ENCODE results near the gene SPG7. TPM values are rescaled to one million over a fixed set of nuclear protein-coding genes. Genes with fewer than 3 reads are reported as not detected.

The SPG7 gene
- total and polyA plus RNA-seq, 5 experiments from 2014 or later = 44.8 to 169 (median 58.2) TPM

DNA sequence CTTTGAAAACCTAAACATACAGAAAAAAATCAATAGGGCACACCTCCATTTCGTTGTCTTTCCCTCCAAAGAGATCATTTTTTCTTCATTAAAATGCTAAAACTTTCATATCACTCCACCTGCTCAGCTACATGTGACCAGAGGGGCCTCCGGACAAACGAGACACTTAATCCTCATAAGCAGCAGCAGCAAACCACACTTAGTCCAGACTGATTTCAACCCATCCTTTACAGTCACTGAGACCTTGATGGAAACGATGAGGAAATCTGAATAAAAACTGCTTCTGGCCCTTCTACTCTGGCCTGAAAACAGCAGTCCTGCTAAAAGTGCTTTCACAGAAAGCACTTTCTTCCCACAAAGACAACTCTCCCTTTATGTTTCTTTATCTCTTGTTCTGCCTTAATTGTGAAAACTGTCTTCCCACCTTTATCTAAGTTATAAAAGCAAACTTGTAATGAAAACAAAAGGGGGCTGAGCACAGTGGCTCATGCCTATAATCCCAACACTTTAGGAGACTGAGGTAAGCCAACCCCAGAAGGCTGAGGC is 22.4 kb upstream of the SPG7 start:
- Mint-ChIP-seq H3K27me3 (no peaks in the 10 kb centered on the region), H3K9me3 (no peaks in the 10 kb centered on the region), H3K4me3 (peak overlapping the region; percentile 73 to 94 (median 89)), H3K27ac (peak overlapping the region; percentile 87 to 99 (median 96)), H3K36me3 (peaks cover 0 to 24% (median 2%) of the 10 kb centered on the region in 3 donors), H3K4me1 (peaks cover 56 to 86% (median 81%) of the 10 kb centered on the region in 4 donors)
- ATAC-seq = no peak
- DNase-seq = no peak
- POLR2A ChIA-PET = interaction anchor here (0.7 to 6.5 kb wide), 13 partner anchors 9 to 128 kb away, joined by 3 to 60 read pairs (median 4); partner anchors contain the start of gene SPG7

DNA sequence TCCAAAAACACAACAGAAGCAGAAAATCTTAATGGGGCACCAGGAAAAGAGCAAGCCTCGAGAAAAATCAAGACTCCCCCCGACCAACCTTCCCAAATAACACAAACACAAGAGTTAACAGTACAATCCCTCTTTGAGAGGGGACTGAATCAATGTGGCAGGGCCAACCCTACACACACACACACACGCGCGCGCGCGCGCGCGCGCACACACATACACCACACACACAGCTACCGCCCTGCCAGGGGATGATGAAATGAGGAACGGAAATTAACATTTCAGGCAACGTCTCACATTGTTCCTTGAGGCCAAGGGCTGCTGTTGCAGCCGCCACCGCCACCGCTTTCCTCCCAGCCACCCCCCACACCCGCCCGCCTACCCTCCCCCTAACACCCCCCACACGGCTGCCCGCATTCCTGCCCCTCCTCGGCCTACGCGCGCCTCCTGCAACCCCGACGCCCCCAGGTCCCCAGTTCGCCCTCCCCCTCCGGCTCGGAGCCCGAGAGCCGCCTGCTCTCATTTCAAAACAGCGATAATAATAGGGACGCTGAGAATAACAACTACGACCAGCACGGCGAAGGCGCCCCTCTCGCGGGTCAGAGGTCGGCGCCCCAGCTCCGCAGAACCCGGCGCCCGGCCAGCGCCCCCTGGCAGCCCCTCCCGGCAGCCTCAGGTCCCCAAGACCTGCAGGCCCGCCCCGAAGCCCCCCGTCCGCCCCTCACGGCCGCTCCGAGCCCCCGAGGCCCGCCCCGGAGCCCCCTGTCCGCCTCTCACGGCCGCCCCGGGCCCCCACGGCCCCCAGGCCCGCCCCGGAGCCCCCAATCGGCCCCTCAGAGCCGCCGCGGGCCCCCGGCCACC is 18.9 kb upstream of the SPG7 start:
- peak overlapping the region; percentile 94 to 99 (median 97) for H3K27ac Mint-ChIP-seq
- no peaks in the 10 kb centered on the region for H3K27me3 Mint-ChIP-seq
- POLR2A ChIA-PET = interaction anchor here (0.6 to 5.0 kb wide), 36 partner anchors 9 to 242 kb away, joined by 3 to 74 read pairs (median 5); partner anchors contain the start of gene SPG7
- ATAC-seq (peak; percentile 41 to 51), DNase-seq (peak; percentile 76 to 96 (median 81))
- no peaks in the 10 kb centered on the region for H3K9me3 Mint-ChIP-seq
- peaks cover 38 to 80% (median 73%) of the 10 kb centered on the region in 4 donors for H3K4me1 Mint-ChIP-seq
- peak overlapping the region; percentile 85 to 97 (median 94) for H3K4me3 Mint-ChIP-seq
- H3K36me3 Mint-ChIP-seq = peaks cover 0 to 14% (median 2%) of the 10 kb centered on the region in 3 donors

GRCh38 chr16:89489898-89490438 is 18.2 kb upstream of the SPG7 start:
- peak in 1 of 10 donors; percentile 29 for DNase-seq

GRCh38 chr16:89490439-89491237 is 17.6 kb upstream of the SPG7 start, which contains the start of gene ANKRD11:
ANKRD11 (minus strand) TSS chr16:89490561; CDS start chr16:89317019, 173,542 bp downstream.
- peak; percentile 82 to 86 for ATAC-seq
- Mint-ChIP-seq H3K27ac (peak within 1 kb of the TSS; percentile 94 to 99 (median 97)), H3K9me3 (no peaks in the 10 kb centered on the region), H3K27me3 (no peaks in the 10 kb centered on the region), H3K4me3 (peak within 1 kb of the TSS; percentile 92 to 97 (median 94)), H3K36me3 (peaks cover 0 to 17% (median 2%) of the 10 kb centered on the region in 3 donors), H3K4me1 (peaks cover 29 to 67% (median 62%) of the 10 kb centered on the region in 4 donors)
- peak; percentile 92 to 100 (median 98) for DNase-seq
- POLR2A ChIA-PET = interaction anchor here (0.6 to 5.0 kb wide), 13 partner anchors 10 to 243 kb away, joined by 3 to 74 read pairs (median 6); partner anchors contain the start of gene SPG7

More at GRCh38 chr16:89489898-89490438, 18.2 kb upstream of the SPG7 start:
- ATAC-seq = no peak
- Mint-ChIP-seq H3K27ac (peak overlapping the region in 1 of 10 donors; percentile 90), H3K4me1 (peaks cover 34 to 73% (median 69%) of the 10 kb centered on the region in 4 donors), H3K27me3 (no peaks in the 10 kb centered on the region), H3K4me3 (peak overlapping the region in 2 of 10 donors; percentile 38 to 92), H3K36me3 (peaks cover 0 to 14% (median 2%) of the 10 kb centered on the region in 3 donors), H3K9me3 (no peaks in the 10 kb centered on the region)
- POLR2A ChIA-PET = interaction anchor here (0.6 to 5.0 kb wide), 24 partner anchors 13 to 243 kb away, joined by 3 to 74 read pairs (median 6); partner anchors contain the start of gene SPG7

DNA sequence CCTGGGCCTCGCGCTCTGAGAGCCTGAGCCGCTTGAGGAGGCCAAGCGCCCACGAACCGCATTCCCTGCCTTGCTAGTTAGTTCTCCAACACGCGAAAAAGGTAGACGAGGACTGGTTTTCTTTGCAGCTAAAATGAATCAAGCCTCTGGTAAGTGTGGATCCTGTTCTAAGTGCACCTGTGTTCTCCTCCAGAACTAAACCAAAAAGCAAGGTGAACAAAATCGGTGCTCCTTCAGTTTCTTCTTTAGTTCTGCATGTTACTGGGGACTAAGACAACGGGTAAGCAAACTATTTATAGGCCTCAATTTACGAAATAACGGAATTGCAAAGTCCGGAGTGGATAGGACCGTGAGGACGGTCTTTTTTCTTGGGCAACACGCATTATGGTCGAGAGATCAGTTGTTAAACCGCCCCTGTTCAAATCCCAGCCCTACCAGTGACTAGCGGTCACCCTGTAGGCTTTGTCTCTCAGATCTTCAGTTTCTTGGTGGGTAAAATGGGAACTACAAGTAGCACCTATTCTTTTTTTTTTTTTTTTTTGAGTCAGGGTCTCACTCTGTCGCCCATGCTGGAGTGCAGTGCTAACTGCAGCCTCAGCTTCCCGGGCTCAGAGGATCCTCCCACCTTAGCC is 16.8 kb upstream of the SPG7 start:
- Mint-ChIP-seq H3K36me3 (peaks cover 0 to 14% (median 1%) of the 10 kb centered on the region in 3 donors), H3K4me3 (peak overlapping the region; percentile 81 to 95 (median 90)), H3K27ac (peak overlapping the region; percentile 85 to 98 (median 92)), H3K27me3 (no peaks in the 10 kb centered on the region), H3K4me1 (peaks cover 22 to 59% (median 55%) of the 10 kb centered on the region in 4 donors), H3K9me3 (no peaks in the 10 kb centered on the region)
- DNase-seq (peak in 1 of 10 donors; percentile 21), ATAC-seq (no peak)
- POLR2A ChIA-PET = interaction anchor here (0.6 to 5.0 kb wide), 10 partner anchors 10 to 244 kb away, joined by 3 to 74 read pairs (median 6); partner anchors contain the start of gene SPG7

DNA sequence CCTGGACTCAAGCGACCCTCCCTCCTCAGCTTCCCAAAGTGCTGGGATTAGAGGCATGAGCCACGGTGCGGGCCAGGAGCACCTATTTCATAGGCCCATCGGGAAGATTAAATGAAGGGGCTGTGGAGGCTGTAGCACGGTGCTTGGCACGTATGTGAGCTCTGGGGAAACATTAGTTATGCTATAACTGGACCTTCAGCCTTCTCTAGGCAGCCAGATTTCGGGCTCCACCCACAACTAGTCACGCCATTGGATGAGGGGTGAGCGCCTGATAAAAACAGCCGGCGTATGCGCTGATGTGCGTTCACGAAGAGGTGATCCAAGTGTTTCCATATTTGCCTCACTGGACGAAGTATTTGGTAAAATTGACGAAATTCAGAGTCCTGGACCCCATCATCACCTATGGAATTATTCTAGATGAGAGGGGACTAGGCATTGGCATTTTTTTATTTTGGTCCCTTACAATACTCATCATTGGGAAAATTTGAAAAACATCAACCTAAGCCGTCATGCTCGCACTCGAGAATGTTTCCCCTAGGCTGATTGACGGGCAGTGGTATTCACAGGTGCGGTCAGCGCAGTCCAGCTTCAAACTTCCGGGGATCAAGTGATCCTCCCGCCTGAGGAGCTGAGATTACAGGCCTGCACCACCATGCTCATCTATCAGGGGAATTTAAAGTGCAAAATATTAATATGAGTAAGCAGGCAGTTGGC is 16.1 kb upstream of the SPG7 start:
- Mint-ChIP-seq H3K4me1 (peaks cover 19 to 52% (median 49%) of the 10 kb centered on the region in 4 donors), H3K27ac (peak overlapping the region in 9 of 10 donors; percentile 65 to 98 (median 90)), H3K9me3 (no peaks in the 10 kb centered on the region), H3K36me3 (peaks cover 0 to 12% (median 0%) of the 10 kb centered on the region in 3 donors), H3K27me3 (no peaks in the 10 kb centered on the region), H3K4me3 (peak overlapping the region; percentile 81 to 95 (median 90))
- POLR2A ChIA-PET = interaction anchor here (0.6 to 5.0 kb wide), 5 partner anchors 14 to 245 kb away, joined by 3 to 74 read pairs (median 6); partner anchors contain the start of gene SPG7
- ATAC-seq = no peak
- DNase-seq = no peak

- Mint-ChIP-seq H3K4me1 (peaks cover 13 to 36% (median 34%) of the 10 kb centered on the region in 4 donors), H3K36me3 (peaks cover 0 to 13% (median 0%) of the 10 kb centered on the region in 3 donors), H3K4me3 (peak overlapping the region in 3 of 10 donors; percentile 12 to 67 (median 39)), H3K27ac (peak overlapping the region in 6 of 10 donors; percentile 14 to 82 (median 52)), H3K9me3 (no peaks in the 10 kb centered on the region), H3K27me3 (no peaks in the 10 kb centered on the region)
- ATAC-seq (no peak), DNase-seq (no peak)
- POLR2A ChIA-PET = interaction anchor here (0.6 to 2.1 kb wide), 2 partner anchors 11 to 38 kb away, joined by 3 to 6 read pairs; no protein-coding TSS in a partner anchor
Observed at GRCh38 chr16:89493776-89494175, 14.4 kb upstream of the SPG7 start.

GRCh38 chr16:89495121-89495520 is 13.1 kb upstream of the SPG7 start:
- Mint-ChIP-seq H3K4me3 (no peak overlapping the region), H3K9me3 (no peaks in the 10 kb centered on the region), H3K4me1 (peaks cover 9 to 31% (median 30%) of the 10 kb centered on the region in 4 donors), H3K27me3 (no peaks in the 10 kb centered on the region), H3K27ac (peak overlapping the region in 4 of 10 donors; percentile 25 to 82 (median 36)), H3K36me3 (peaks cover 0 to 16% (median 0%) of the 10 kb centered on the region in 3 donors)
- ATAC-seq (no peak), DNase-seq (no peak)
- POLR2A ChIA-PET = interaction anchor here (0.6 to 2.1 kb wide), 4 partner anchors 8 to 31 kb away, joined by 4 to 8 read pairs (median 7); no protein-coding TSS in a partner anchor

DNA sequence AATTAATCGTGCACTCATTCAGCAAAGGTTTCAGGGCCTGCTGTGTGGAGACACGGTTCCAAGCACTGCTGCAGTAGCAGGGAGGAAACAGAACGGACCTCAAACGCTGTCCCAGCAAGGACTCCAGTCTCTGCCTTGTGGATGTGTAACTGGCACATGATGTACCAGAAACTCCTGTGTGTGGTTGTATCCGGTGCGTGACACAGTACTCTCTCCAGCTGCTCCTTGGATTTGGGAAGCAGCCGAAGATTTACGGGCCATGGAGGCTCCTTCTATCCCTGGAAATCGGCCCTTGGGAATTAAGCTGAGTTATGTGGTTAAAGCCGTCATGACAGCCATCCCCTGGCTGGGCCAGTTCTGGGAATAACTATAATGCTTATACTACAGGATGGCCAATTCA is 9.4 kb upstream of the SPG7 start:
- DNase-seq = no peak
- ATAC-seq = no peak
- Mint-ChIP-seq H3K9me3 (no peaks in the 10 kb centered on the region), H3K4me3 (no peak overlapping the region), H3K27me3 (no peaks in the 10 kb centered on the region), H3K4me1 (peaks cover under 1 to 6% (median 5%) of the 10 kb centered on the region in 4 donors), H3K27ac (peak overlapping the region in 2 of 10 donors; percentile 33 to 59), H3K36me3 (peaks cover 0 to 9% (median 0%) of the 10 kb centered on the region in 3 donors)
- POLR2A ChIA-PET = interaction anchor here (1.2 kb wide), 1 partner anchor 158 kb away, joined by 5 read pairs; the partner anchor contains the start of genes CHMP1A and SPATA33

DNA sequence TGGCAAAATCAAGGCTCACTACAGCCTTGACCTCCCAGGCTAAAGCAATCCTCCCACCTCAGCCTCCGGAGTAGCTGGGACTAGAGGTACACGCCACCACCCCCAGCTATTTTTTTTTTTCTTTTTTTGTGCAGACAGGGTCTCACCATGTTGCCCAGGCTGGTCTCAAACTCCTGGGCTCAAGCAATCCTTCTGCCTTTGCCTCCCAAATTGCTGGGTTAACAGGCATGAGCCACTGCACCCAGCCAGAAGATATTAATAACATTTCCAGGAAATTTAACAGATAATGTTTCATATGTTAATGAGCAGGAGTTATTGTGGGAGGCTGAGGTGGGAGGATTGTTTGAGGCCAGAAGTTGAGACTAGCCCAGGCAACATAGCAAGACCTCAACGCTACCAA is 8.4 kb upstream of the SPG7 start:
- peaks cover 0 to 9% (median 3%) of the 10 kb centered on the region in 4 donors for H3K4me1 Mint-ChIP-seq
- H3K27me3 Mint-ChIP-seq = no peaks in the 10 kb centered on the region
- no peak overlapping the region for H3K4me3 Mint-ChIP-seq
- H3K27ac Mint-ChIP-seq = no peak overlapping the region
- DNase-seq (no peak), ATAC-seq (no peak)
- POLR2A ChIA-PET = interaction anchor here (0.7 kb wide), 1 partner anchor 92 kb away, joined by 3 read pairs; no protein-coding TSS in a partner anchor
- peaks cover 0 to 7% (median 0%) of the 10 kb centered on the region in 3 donors for H3K36me3 Mint-ChIP-seq
- no peaks in the 10 kb centered on the region for H3K9me3 Mint-ChIP-seq
